ACC112 (cell line): ENCODE measurements around the gene PAX9.

ENCODE experiments used
- H2AFZ ChIP-seq: fragments of 200-600 bp; sonication (generic); one replicate; pipeline ENCODE4 v1.6.0; 2017; ENCODE audit warnings: antibody characterized with exemption, low read length; ENCODE audit not compliant: unreplicated experiment
- H3K27ac ChIP-seq: fragments of 200-600 bp; sonication (generic); 2 replicates; pipeline ENCODE4 v1.5.1; 2014; ENCODE audit warnings: low read depth, mild to moderate bottlenecking, antibody characterized with exemption, low read length, moderate library complexity
- H3K27me3 ChIP-seq: fragments of 200-600 bp; sonication (generic); 2 replicates; pipeline ENCODE4 v1.6.1; 2014; ENCODE audit warnings: mild to moderate bottlenecking, antibody characterized with exemption, low read length, moderate library complexity, mixed read lengths; ENCODE audit not compliant: insufficient read depth
- H3K36me3 ChIP-seq: fragments of 200-600 bp; sonication (generic); 2 replicates; pipeline ENCODE4 v1.6.1; 2016; ENCODE audit warnings: mild to moderate bottlenecking, antibody characterized with exemption, low read length, moderate library complexity, mixed read lengths; ENCODE audit not compliant: insufficient read depth
- H3K4me1 ChIP-seq: fragments of 200-600 bp; sonication (generic); one replicate; pipeline ENCODE4 v1.6.1; 2016; ENCODE audit warnings: low read length, mixed read lengths; ENCODE audit not compliant: insufficient read depth, unreplicated experiment, control insufficient read depth
- H3K4me3 ChIP-seq: fragments of 200-600 bp; sonication (generic); 2 replicates; pipeline ENCODE4 v1.5.1; 2014; ENCODE audit warnings: mild to moderate bottlenecking, low read depth, low read length
- H3K79me2 ChIP-seq: fragments of 200-600 bp; sonication (generic); one replicate; pipeline ENCODE4 v1.6.0; 2016; ENCODE audit warnings: low read length; ENCODE audit not compliant: control insufficient read depth, unreplicated experiment, insufficient read depth

The PAX9 gene

DNA sequence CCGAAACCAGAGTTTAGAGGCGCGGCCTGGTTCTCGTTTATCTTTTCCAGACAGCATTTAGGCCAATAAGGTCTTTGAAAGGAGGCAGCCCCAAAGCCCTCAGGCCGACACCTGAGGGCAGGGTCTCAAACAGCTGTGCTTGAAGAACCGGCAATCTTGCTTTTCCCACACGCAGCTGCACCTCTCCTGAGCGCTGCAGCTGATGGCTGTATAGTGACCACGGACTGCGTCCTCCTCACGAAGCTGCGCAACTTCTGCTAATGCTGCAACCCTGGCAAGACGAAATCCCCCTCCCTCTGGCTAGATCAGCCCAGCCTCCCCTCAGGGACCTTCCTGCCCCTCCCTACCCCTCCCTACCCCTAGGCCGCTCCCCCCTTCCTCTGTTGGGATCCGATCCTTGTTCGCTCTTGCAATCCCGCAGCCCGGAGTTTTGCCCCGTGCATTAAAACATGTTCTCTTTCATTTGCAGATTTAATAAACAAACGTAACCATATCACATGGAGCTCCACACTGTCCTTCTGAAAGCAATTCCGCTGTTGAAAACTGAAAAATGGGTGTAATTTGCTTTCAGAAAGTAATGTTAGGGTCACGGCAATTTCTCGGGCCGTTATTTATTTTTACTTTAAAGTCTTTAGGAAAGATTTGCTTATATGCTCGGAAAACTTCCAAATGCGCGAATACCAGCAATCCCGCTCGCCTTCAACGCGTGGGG is 4.8 kb upstream of the PAX9 start:
- no peaks in the 10 kb centered on the region for H3K79me2 ChIP-seq
- peak overlapping the region; percentile 63 for H3K4me3 ChIP-seq
- H3K4me1 ChIP-seq: no peaks in the 10 kb centered on the region
- H3K36me3 ChIP-seq: no peaks in the 10 kb centered on the region
- H2AFZ ChIP-seq: no peak overlapping the region
- H3K27ac ChIP-seq: no peak overlapping the region
- H3K27me3 ChIP-seq: peaks cover 100% of the 10 kb centered on the region

DNA sequence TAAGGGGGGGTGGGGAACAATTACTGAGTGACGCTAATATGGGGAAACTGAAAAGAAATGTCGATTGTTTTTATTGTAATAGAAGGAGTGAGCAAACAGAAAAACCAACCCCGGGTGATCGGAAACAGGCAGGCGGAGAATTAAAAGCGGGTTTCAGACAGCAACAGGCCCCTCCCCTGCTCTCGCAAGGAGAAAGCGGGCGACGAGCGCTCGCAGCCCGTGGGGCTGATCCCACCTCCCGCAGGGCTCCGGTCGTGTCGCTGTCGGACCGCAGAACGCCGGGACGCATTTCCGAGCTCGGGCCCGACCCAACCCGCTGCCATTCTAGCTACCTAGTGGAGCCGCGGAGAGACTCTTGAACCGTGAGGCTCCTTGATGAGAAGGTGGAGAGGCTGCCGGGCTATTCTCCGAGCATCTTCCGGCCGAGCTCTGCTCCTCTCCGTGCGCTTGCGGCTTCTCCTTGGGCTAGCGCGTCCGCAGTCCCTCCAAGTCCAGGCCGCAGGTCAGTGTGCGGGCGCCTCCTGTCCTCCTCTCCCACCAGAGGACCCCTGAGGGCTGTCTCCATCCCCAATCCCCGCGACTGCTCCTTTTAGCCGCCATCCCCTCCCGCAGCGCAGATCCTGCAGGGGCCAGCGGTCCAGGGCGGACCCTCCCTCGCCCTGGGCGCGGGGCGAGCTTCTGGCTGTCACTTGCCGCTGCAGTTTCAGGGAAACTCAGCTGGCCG is 4.1 kb upstream of the PAX9 start:
- peak overlapping the region; percentile 63 for H3K4me3 ChIP-seq
- H3K4me1 ChIP-seq: no peaks in the 10 kb centered on the region
- H3K27me3 ChIP-seq: peaks cover 99% of the 10 kb centered on the region
- H3K36me3 ChIP-seq: no peaks in the 10 kb centered on the region
- no peaks in the 10 kb centered on the region for H3K79me2 ChIP-seq
- peak overlapping the region; percentile 33 for H2AFZ ChIP-seq
- H3K27ac ChIP-seq: no peak overlapping the region

DNA sequence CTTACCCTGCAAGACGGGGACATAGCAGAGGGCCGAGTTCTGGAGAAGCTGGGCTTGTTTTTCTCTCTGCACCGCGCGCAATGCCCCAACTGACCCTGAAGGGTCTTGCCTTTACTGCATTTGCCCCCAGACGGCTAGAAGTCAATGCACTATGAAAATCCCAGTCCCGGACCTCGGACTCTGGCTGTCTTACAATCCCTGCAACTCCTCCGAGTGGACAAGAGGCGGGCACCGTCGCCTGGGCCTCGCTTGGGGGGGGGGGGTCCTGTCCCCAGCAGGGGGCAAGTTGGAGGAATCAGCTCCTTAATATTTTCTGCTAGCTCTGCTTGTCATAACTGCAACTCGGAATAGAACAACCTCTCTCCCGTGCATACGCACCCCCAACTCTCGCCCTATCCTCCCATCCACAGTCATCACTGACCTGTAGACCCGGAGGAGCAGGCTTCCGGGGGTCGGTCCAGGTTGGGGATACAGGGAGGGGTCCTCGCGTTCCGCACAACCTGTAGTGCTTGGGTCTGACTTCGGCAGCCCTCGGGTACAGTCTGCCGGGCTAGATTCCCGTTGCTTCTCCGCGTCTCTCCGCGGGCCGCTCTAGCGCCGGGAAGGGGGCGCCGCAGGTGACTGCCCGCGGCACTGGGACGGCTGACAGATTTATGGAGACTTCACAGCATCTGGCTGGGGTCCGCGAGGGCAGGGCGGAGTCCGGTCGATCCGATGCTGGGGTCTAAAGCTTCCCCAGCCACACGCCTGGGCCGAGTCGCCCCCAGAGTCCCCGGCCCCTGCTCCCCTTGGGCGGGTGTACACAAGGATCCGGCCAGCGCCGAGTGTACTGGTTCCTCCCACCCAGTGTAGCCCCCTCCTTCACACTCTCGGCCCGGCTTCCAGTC is 3.3 kb upstream of the PAX9 start:
- Histone ChIP-seq H3K4me1 (no peaks in the 10 kb centered on the region), H3K79me2 (no peaks in the 10 kb centered on the region), H3K27ac (no peak overlapping the region), H3K27me3 (peaks cover 99% of the 10 kb centered on the region), H2AFZ (peak overlapping the region; percentile 33), H3K36me3 (no peaks in the 10 kb centered on the region), H3K4me3 (peak overlapping the region; percentile 63)

GRCh38 chr14:36659010-36659821 is 2.4 kb upstream of the PAX9 start:
- Histone ChIP-seq H3K36me3 (no peaks in the 10 kb centered on the region), H3K27me3 (peaks cover 98% of the 10 kb centered on the region)

DNA sequence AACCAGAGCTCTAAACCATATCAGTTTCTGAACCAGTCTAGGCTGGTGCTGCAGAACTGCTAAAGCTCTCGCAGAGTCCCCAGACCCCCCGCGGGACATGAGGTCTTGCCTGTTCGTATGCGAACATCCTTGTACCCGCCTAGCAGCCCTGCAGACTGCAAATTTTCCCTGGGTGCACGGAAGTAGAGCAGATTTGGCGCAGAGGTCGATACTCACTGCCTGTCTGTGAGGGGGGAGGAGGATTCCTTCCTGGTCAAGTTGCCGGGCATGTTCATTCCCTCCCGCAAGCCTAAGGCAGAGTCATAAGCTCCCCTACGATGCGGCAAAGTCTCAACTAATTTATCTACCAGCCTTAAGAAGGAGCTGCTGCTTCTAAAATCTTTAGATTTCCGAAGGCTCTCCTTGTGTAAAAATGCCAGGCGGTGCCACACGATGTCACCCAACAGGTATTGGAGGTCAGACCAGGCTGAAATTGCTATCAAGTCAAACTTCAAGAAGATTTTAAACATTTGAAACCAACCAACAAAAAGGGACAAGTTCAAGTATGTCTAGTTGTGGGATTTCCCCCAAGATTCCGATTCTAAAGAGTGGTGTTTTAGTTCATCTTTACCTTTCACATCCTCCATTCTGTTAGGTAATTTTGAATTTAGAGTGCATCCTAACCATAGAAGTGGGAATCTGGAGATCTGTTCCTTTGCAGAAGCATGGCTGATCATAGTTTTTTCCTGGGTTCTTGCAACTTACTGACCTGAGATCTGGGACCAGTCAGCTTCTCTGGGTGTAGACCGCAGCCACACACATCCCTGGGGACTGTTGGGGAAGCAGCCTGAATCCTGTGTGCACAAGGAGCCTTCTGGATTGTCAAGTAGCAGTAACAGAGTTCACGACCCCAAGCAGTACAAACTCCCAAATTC is 1.6 kb upstream of the PAX9 start:
- no peak overlapping the region for H2AFZ ChIP-seq
- H3K79me2 ChIP-seq: no peaks in the 10 kb centered on the region
- H3K4me1 ChIP-seq: no peaks in the 10 kb centered on the region
- H3K27me3 ChIP-seq: peaks cover 98% of the 10 kb centered on the region
- H3K4me3 ChIP-seq: no peak overlapping the region
- no peaks in the 10 kb centered on the region for H3K36me3 ChIP-seq
- no peak overlapping the region for H3K27ac ChIP-seq

More at GRCh38 chr14:36659010-36659821, 2.4 kb upstream of the PAX9 start:
- H3K79me2 ChIP-seq: no peaks in the 10 kb centered on the region
- H2AFZ ChIP-seq: no peak overlapping the region
- H3K4me1 ChIP-seq: no peaks in the 10 kb centered on the region
- H3K4me3 ChIP-seq: no peak overlapping the region
- H3K27ac ChIP-seq: no peak overlapping the region

GRCh38 chr14:36660736-36661505 is 739 bp upstream of the PAX9 start:
- H3K27ac ChIP-seq: no peak overlapping the region
- peak overlapping the region; percentile 22 for H2AFZ ChIP-seq
- no peaks in the 10 kb centered on the region for H3K79me2 ChIP-seq
- H3K4me3 ChIP-seq: peak overlapping the region; percentile 86
- H3K27me3 ChIP-seq: peaks cover 98% of the 10 kb centered on the region
- H3K36me3 ChIP-seq: no peaks in the 10 kb centered on the region
- H3K4me1 ChIP-seq: peaks cover 2% of the 10 kb centered on the region

DNA sequence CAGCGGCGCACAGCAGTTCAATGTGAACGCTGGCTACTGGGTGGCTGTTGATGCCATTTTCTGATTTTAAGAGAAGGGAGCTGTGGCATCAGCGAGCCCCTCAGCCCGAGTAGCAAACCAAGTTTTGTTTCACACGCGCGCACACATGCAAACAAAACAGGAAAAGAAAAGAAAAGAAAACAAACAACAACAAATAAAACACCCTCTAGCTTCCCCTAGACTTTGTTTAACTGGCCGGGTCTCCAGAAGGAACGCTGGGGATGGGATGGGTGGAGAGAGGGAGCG is 540 bp downstream of the PAX9 start:
- no peaks in the 10 kb centered on the region for H3K36me3 ChIP-seq
- no peaks in the 10 kb centered on the region for H3K79me2 ChIP-seq
- H3K27ac ChIP-seq: no peak overlapping the region
- H3K4me1 ChIP-seq: peaks cover 9% of the 10 kb centered on the region
- peak overlapping the region; percentile 67 for H2AFZ ChIP-seq
- H3K4me3 ChIP-seq: peak overlapping the region; percentile 86
- H3K27me3 ChIP-seq: peaks cover 98% of the 10 kb centered on the region

DNA sequence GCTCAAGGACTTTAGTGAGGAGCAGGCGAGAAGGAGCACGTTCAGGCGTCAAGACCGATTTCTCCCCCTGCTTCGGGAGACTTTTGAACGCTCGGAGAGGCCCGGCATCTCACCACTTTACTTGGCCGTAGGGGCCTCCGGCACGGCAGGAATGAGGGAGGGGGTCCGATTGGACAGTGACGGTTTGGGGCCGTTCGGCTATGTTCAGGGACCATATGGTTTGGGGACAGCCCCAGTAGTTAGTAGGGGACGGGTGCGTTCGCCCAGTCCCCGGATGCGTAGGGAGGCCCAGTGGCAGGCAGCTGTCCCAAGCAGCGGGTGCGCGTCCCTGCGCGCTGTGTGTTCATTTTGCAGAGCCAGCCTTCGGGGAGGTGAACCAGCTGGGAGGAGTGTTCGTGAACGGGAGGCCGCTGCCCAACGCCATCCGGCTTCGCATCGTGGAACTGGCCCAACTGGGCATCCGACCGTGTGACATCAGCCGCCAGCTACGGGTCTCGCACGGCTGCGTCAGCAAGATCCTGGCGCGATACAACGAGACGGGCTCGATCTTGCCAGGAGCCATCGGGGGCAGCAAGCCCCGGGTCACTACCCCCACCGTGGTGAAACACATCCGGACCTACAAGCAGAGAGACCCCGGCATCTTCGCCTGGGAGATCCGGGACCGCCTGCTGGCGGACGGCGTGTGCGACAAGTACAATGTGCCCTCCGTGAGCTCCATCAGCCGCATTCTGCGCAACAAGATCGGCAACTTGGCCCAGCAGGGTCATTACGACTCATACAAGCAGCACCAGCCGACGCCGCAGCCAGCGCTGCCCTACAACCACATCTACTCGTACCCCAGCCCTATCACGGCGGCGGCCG is 1.1 kb downstream of the PAX9 start:
- no peak overlapping the region for H3K27ac ChIP-seq
- no peaks in the 10 kb centered on the region for H3K36me3 ChIP-seq
- peak overlapping the region; percentile 86 for H3K4me3 ChIP-seq
- peaks cover 13% of the 10 kb centered on the region for H3K4me1 ChIP-seq
- peaks cover 98% of the 10 kb centered on the region for H3K27me3 ChIP-seq
- H2AFZ ChIP-seq: peak overlapping the region; percentile 67
- H3K79me2 ChIP-seq: no peaks in the 10 kb centered on the region
